Breast epithelium (tissue), 3 donors: ENCODE data around the gene ECT2.

Experiments
- POLR2A ChIP-seq: fragments of 450-650 bp; IDR thresholded peaks from one replicate; pipeline ENCODE4 v1.6.1; 2016; ENCODE audit warnings: antibody characterized with exemption, mild to moderate bottlenecking, moderate library complexity
- TF ChIP-seq, protein P1 (sequence below), 3 donors: fragments of 450-650 bp; IDR thresholded peaks; one replicate each; pipeline ENCODE4 v1.5.1; 2016 to 2017; ENCODE audit warnings: antibody characterized with exemption in 3 of 3, mild to moderate bottlenecking in 3 of 3, moderate library complexity in 3 of 3

DNA sequence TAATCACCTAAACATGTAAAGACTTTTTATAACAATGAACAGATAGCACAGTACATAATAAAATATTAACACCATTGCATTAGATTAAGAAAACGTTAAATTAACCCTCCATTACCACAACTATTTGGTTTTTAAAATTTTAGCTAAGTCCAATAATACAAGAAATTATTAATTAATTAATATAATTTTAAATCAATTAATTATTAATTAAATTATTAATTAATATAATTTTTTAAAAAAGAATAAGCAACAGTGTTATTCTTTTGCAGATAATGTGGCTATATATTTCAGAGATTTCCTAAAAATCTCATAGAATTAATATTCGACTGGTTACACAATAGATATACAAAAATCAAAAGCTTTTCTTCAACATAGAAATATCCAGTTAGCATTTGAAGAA is 82.5 kb downstream of the ECT2 start:
- no peak for TF ChIP-seq POLR2A
- TF ChIP-seq, protein P1, sequence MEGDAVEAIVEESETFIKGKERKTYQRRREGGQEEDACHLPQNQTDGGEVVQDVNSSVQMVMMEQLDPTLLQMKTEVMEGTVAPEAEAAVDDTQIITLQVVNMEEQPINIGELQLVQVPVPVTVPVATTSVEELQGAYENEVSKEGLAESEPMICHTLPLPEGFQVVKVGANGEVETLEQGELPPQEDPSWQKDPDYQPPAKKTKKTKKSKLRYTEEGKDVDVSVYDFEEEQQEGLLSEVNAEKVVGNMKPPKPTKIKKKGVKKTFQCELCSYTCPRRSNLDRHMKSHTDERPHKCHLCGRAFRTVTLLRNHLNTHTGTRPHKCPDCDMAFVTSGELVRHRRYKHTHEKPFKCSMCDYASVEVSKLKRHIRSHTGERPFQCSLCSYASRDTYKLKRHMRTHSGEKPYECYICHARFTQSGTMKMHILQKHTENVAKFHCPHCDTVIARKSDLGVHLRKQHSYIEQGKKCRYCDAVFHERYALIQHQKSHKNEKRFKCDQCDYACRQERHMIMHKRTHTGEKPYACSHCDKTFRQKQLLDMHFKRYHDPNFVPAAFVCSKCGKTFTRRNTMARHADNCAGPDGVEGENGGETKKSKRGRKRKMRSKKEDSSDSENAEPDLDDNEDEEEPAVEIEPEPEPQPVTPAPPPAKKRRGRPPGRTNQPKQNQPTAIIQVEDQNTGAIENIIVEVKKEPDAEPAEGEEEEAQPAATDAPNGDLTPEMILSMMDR (IDR thresholded peaks at IDR 0.05): no peak
